ENCODE measurements around the gene ABCC6.
"Not testable (repeated sequence)": the region's sequence is repeated elsewhere in the genome, so short reads cannot be mapped to it uniquely, and the experiment has no call there.

The ABCC6 gene

GRCh38 chr16:16190966-16191365, 32.3 kb downstream of the ABCC6 start:
- DNase-seq (ENCODE audit: low read depth in 1 of 2, low spot score in 1 of 2), result not testable (repeated sequence)

DNA sequence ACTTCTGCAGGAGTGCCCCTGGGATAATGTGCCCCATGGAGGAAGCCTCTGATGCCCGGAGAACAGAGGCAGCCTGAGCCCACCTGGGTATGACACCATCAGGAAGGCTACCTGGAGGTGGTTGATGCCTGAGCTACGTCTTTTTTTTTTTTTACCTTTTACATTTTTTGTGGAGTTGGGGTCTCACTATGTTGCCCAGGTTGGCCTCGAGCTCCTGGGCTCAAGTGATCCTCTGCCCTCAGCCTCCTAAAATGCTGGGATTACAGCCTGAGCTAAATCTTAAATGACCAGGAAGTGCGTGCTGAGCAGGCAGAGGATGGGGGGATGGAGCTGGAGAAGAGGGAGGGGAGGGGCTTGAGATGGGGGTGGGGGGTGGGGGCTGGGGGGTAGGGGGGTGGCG, 32.7 kb downstream of the ABCC6 start:
- no peak for DNase-seq (ENCODE audit: low read depth in 1 of 2, low spot score in 1 of 2)

- DNase-seq (ENCODE audit: low read depth in 1 of 2, low spot score in 1 of 2), result no peak
Measured at GRCh38 chr16:16189842-16190241, 33.5 kb downstream of the ABCC6 start.

GRCh38 chr16:16188827-16189226, 34.5 kb downstream of the ABCC6 start:
- no peak for DNase-seq (ENCODE audit: low read depth in 1 of 2, low spot score in 1 of 2)

DNA sequence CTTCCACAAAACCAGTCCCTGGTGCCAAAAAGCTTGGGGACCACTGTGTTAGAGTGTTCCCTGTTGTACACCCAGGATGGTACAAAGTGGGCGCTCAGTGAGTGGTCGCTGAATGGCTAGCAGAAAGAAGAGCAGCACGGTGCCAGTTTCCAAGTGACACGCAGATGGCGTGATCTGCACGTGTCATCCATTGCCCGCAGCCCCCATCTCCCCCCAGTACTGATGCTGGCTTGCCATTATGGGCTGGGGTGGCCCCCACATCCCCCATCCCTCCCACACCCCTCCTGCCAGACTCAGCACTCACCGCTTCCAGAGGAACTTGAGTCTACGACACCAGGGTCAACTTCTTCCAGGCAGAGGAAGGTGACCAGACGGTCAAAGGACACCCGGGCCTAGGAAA, 36.5 kb downstream of the ABCC6 start:
- no peak for DNase-seq (ENCODE audit: low read depth in 1 of 2, low spot score in 1 of 2)

GRCh38 chr16:16185095-16185494, 38.2 kb downstream of the ABCC6 start:
- no peak for DNase-seq (ENCODE audit: low read depth in 1 of 2, low spot score in 1 of 2)

- DNase-seq (ENCODE audit: low read depth in 1 of 2, low spot score in 1 of 2), result no peak
Measured at GRCh38 chr16:16184594-16184993, 38.7 kb downstream of the ABCC6 start.

DNA sequence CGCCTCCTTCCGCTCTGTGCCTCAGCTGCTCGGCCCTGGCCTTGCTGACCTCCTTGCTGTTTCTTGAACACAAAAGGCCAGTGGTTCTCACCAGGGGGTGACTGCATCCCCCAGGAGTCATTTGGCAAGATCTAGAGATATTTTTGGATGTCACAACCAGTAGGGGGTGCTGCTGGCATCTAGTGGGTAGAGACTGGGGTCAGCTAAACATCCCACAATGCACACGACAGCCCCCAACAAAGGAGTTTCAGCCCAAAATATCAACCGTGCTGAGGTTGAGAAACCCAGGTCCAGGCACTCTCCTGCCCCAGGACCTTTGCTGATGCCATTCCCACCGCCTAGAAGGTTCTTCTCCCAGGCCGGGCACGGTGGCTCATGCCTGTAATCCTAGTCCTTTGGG, 39.7 kb downstream of the ABCC6 start:
- DNase-seq (ENCODE audit: low read depth in 1 of 2, low spot score in 1 of 2), result no peak

GRCh38 chr16:16182918-16183317, 40.4 kb downstream of the ABCC6 start:
- DNase-seq (ENCODE audit: low read depth in 1 of 2, low spot score in 1 of 2), result no peak

- DNase-seq (ENCODE audit: low read depth in 1 of 2, low spot score in 1 of 2), result not testable (repeated sequence)
Measured at GRCh38 chr16:16181748-16182147, 41.5 kb downstream of the ABCC6 start.

DNA sequence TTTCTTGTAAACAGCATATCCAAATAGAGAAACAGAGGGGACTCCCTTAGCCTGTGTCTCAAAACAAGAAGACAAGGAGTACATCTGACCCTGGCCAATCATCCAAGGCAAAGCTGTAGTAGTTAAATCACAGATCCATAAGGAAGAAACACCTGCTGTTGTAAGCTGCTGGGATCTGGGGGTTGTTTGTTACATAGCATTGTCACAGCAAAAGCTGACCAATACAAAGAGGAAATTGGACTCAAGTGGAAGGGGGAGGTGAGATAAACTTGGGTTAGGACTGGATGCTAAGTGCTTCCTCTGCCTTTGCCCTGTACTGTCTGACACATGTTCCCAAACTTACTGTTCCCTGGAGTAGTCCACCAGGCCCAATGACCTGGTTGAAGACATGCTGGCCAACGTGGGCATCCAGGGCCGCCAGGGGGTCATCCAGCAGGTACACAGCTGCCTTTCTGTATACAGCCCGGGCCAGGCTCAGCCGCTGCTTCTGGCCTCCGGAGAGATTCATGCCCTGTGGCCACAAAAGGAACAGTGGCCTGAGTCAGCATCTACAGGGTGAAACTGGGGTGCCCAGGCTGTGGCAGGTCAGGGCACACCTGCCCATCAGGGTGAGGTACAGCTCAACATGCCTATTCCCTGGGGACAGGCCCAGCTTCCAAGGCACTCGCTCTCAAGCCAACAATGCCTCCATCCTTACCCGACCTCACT, 44.7 kb downstream of the ABCC6 start:
- no peak for DNase-seq (ENCODE audit: low read depth in 1 of 2, low spot score in 1 of 2)

DNA sequence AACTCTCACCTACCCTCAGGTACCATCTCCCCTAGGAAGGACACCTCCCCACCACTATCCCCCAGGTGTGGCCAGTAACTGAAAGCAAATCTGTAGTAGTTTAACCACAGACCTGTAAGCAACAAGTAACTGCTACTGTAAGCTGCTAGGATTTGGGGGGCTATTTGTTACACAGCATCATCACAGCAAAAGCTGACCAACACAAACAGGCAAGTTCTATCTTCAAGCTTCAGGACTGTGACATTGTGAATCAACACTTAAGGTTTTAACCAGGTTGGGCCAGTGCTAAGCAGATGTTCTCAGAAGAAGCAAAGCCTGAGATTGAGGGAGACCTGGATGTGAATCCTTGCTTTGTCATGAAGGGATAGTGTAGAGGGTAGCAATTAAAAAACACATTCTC, 47.0 kb downstream of the ABCC6 start:
- DNase-seq (ENCODE audit: low read depth in 1 of 2, low spot score in 1 of 2), result no peak

DNA sequence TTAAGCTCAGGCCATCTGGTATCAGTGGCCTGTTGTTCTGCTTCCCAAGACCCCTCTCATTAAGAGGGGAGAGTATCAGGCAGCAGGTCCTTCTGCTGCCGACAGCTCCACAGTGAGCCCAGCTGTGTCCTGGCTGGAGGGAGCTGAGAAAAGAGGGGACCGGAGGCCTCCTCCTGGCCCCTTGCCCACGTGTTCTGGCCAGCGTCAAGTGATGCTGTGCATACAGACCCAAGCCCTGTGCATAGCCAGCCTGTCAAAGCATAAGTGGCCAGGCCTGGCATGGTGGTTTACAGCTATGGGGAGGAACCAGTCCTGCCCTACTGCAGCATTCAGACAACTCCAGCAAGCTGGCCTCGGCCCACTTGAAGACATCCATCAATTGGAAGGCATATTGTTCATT, 48.0 kb downstream of the ABCC6 start:
- DNase-seq (ENCODE audit: low read depth in 1 of 2, low spot score in 1 of 2), result no peak

- no peak for DNase-seq (ENCODE audit: low read depth in 1 of 2, low spot score in 1 of 2)
Measured at GRCh38 chr16:16172991-16173390, 50.3 kb downstream of the ABCC6 start.

GRCh38 chr16:16171332-16171919, 51.9 kb downstream of the ABCC6 start:
- no peak for DNase-seq (ENCODE audit: low read depth in 1 of 2, low spot score in 1 of 2)

- DNase-seq (ENCODE audit: low read depth in 1 of 2, low spot score in 1 of 2), result no peak
Measured at GRCh38 chr16:16169615-16170014, 53.7 kb downstream of the ABCC6 start.

- no peak for DNase-seq (ENCODE audit: low read depth in 1 of 2, low spot score in 1 of 2)
Measured at GRCh38 chr16:16168431-16168830, 54.9 kb downstream of the ABCC6 start.

DNA sequence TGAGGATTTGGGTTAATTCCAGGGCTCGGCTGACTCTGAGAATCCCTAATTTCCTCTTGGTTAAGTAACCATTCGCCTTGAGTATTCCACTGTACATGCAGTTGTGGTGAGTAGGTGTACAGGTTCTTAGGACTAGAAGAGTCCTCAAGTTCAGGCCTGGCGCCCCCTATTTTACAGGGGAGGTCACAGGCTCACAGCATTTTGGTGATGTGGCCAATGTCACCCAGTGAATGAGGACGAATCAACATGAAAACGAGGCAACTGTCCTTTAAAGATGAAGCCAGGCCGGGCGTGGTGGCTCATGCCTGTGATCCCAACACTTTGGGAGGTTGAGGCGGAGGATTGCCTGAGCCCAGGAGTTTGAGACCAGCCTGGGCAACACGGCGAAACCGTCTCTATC, 55.4 kb downstream of the ABCC6 start:
- no peak for DNase-seq (ENCODE audit: low read depth in 1 of 2, low spot score in 1 of 2)

DNA sequence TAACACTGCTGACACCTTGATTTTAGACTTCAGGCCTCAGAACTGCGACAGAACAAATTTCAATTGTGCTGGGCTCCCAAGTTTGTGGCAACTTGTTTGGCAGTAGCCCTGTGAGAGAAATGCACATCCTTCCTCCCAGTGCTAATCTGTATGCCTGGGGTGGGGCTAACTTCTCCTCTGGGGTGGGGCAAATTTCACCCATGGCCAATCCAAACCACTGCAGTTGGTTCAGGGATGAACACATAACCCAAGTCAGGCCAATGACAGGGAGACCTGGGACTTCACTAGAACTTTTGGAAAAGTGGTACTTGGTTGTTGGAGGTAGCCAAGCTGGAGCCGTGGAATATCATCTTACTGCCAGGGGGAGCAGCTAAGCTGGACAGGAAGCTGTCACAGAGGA, 56.3 kb downstream of the ABCC6 start:
- no peak for DNase-seq (ENCODE audit: low read depth in 1 of 2, low spot score in 1 of 2)

- no peak for DNase-seq (ENCODE audit: low read depth in 1 of 2, low spot score in 1 of 2)
Measured at GRCh38 chr16:16166085-16166484, 57.2 kb downstream of the ABCC6 start.

- DNase-seq (ENCODE audit: low read depth in 1 of 2, low spot score in 1 of 2), result no peak
Measured at GRCh38 chr16:16164243-16164642, 59.1 kb downstream of the ABCC6 start.

DNA sequence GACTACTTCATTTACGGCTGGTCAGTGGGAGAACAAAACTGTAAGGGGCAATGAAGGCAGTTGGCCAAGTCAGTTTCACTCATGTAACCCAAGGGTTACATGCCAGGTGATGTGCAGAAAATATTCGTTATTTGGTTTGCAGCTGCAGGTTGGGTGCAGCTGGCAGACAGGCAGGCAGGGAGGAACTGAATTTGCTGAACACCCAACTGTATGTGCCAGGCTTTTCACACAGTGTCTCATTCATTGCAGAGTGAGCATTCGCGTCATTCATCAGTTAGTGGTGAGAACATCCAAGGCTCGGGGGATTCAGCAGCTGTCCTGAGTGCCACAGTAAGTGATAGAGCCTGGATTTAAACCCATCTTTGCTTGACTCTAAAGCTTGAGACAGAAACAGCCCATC, 59.7 kb downstream of the ABCC6 start:
- DNase-seq (ENCODE audit: low read depth in 1 of 2, low spot score in 1 of 2), result no peak

- no peak for DNase-seq (ENCODE audit: low read depth in 1 of 2, low spot score in 1 of 2)
Measured at GRCh38 chr16:16163109-16163508, 60.2 kb downstream of the ABCC6 start.

Data from activated CD4-positive, alpha-beta T cell treated with anti-CD3 and anti-CD28 coated beads, Interleukin-2, amount 50 U/mL, for 24 hours (primary cell).